ENCODE measurements around the gene CCDC40. TPM values are rescaled to one million over a fixed set of nuclear protein-coding genes. Genes with fewer than 3 reads are reported as not detected.

Gene CCDC40
- total RNA-seq, 4 donors from 2014 or later = 2.8 to 54.5 (median 7.8) TPM

DNA sequence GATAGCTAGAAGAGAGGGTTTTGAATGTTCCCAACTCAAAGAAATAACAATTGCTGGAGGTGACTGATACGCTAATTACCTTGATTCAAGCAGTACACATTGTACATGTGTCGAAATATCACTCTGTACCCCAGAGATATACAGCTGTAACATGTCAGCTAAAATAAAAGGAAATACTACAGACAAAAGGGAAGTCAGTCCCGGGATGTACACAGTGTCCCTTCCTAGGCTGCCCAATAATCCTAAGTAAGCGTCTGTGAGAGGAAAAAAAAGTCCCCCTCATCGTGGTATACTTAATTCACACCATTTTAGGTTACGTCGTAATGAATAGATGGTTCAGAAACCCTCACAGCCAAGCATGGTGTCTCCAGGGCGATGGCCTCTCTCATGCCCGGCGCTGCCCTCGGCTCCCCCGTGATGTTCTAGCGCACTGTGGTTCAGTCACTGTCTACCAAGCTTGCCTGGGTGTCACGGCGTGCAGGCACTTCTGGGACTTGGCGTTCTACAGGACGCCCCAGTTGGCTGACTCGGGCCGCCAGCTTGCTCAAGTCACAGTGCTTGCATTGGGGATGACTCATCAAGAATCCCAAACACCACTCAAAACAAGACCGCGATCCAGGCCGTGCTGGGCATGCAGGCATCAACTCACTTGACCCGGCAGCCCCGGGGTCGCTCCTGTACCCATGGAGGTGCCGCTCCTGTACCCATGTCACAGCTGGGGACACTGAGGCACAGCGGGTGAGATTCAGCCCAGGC lies 27.6 kb downstream of the CCDC40 start:
- H3K4me3 ChIP-seq = no peak overlapping the region
- no peaks in the 10 kb centered on the region for H3K9me3 ChIP-seq
- TF ChIP-seq, protein P1, sequence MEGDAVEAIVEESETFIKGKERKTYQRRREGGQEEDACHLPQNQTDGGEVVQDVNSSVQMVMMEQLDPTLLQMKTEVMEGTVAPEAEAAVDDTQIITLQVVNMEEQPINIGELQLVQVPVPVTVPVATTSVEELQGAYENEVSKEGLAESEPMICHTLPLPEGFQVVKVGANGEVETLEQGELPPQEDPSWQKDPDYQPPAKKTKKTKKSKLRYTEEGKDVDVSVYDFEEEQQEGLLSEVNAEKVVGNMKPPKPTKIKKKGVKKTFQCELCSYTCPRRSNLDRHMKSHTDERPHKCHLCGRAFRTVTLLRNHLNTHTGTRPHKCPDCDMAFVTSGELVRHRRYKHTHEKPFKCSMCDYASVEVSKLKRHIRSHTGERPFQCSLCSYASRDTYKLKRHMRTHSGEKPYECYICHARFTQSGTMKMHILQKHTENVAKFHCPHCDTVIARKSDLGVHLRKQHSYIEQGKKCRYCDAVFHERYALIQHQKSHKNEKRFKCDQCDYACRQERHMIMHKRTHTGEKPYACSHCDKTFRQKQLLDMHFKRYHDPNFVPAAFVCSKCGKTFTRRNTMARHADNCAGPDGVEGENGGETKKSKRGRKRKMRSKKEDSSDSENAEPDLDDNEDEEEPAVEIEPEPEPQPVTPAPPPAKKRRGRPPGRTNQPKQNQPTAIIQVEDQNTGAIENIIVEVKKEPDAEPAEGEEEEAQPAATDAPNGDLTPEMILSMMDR (IDR thresholded peaks at IDR 0.05) = no peak
- TF ChIP-seq POLR2A (IDR thresholded peaks at IDR 0.05) = no peak
- H3K36me3 ChIP-seq = no peaks in the 10 kb centered on the region
- H3K27ac ChIP-seq = peak overlapping the region; percentile 43 to 77 (median 62)
- peak; percentile 26 to 78 (median 54) for DNase-seq
- no peaks in the 10 kb centered on the region for H3K27me3 ChIP-seq
- peaks cover 0 to 19% (median 0%) of the 10 kb centered on the region in 4 donors for H3K4me1 ChIP-seq

DNA sequence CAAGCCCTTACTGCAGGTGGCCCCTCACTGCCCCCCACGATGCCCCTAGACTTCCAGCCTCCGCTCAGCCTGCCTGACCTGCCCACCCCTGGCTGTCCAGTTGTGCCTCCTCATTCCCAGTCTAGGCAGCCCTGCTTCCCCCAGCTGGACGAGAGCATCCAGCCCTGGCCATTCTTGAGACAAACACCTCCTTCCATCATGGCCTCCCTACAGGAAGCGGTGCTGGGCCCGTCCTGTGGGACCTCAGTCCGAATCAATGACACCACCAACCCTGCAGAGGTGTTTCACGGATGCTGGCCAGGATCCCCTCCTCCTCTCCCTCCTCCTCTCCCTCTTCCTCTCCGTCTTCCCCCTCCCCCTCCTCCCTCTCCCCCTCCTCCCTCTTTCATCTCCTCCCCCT lies 28.3 kb downstream of the CCDC40 start:
- TF ChIP-seq, protein P1 (IDR thresholded peaks at IDR 0.05) = no peak
- no peak for TF ChIP-seq POLR2A (IDR thresholded peaks at IDR 0.05)
- DNase-seq = no peak
- Histone ChIP-seq H3K4me3 (no peak overlapping the region), H3K27me3 (no peaks in the 10 kb centered on the region), H3K9me3 (no peaks in the 10 kb centered on the region), H3K36me3 (no peaks in the 10 kb centered on the region), H3K27ac (peak overlapping the region; percentile 8 to 77 (median 56)), H3K4me1 (peaks cover 0 to 19% (median 0%) of the 10 kb centered on the region in 4 donors)

DNA sequence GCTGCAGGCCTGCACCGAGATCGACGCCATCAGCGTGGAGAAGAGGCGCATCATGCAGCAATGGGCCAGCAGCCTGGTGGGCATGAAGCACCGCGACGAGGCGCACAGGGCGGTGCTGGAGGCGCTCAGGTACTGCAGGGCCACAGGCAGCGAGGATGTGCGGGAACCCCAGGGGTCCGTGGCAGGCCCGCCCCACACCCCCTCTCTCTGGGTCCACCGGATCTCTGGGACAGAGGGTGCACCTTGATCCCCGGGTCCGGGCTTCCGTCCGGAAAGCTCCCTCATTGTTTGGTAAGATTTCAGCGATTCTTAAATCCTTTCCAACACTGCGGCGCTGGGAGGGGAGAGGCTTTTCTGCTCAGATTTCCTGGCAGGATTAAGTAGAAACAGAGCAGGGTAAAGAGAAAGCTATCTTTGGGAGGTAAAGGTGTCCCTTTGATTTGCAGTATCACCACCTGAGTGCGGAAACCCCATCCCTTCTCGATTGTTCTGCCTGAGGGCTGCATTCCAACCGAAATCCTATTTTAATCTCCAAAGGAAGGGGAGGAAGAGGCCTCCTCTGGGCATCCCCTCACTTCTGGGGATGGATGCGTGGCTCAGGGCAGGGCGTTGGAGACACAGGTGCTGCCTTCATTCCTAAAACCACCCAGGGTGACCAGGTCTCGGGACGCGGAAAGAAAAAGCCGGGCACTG lies 29.2 kb downstream of the CCDC40 start:
- no peak overlapping the region for H3K27ac ChIP-seq
- DNase-seq = no peak
- TF ChIP-seq POLR2A (IDR thresholded peaks at IDR 0.05) = no peak
- TF ChIP-seq, protein P1 (IDR thresholded peaks at IDR 0.05) = no peak

DNA sequence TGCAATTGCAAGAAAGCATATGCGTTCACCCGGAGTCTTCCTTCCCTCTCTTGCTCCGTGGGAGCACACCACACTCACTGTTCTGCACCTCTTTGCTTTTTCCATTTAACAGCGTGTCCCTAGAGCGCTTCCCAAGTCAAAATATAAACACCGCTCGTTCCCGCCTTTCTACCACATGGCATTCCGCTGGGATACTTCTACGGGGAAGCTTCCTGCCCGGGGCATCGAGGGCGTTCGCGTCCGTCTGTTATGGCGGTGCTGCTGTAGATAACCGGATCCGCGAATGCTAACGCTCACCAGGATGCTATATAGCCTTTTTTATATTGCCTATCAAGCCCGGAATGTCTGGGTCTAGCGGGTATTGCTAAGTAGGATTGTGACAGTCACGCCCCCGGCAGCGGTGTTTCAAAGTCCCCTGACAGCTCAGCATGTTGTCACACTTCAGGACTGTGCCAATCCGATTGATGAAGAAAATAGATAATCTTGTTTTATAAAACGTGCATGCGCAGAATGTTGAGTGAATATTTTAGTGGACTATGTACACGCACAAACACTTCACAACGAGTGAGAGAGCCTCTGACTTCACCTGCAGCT lies 31.0 kb downstream of the CCDC40 start:
- H3K36me3 ChIP-seq = no peaks in the 10 kb centered on the region
- H3K4me3 ChIP-seq = no peak overlapping the region
- DNase-seq = no peak
- no peaks in the 10 kb centered on the region for H3K9me3 ChIP-seq
- TF ChIP-seq POLR2A (IDR thresholded peaks at IDR 0.05) = no peak
- TF ChIP-seq, protein P1 (IDR thresholded peaks at IDR 0.05) = no peak
- H3K27me3 ChIP-seq = no peaks in the 10 kb centered on the region
- peaks cover 0 to 19% (median 0%) of the 10 kb centered on the region in 4 donors for H3K4me1 ChIP-seq
- no peak overlapping the region for H3K27ac ChIP-seq

More for the DNA sequence above, 29.2 kb downstream of the CCDC40 start:
- peaks cover 0 to 19% (median 0%) of the 10 kb centered on the region in 4 donors for H3K4me1 ChIP-seq
- no peaks in the 10 kb centered on the region for H3K9me3 ChIP-seq
- no peak overlapping the region for H3K4me3 ChIP-seq
- no peaks in the 10 kb centered on the region for H3K36me3 ChIP-seq
- H3K27me3 ChIP-seq = no peaks in the 10 kb centered on the region

DNA sequence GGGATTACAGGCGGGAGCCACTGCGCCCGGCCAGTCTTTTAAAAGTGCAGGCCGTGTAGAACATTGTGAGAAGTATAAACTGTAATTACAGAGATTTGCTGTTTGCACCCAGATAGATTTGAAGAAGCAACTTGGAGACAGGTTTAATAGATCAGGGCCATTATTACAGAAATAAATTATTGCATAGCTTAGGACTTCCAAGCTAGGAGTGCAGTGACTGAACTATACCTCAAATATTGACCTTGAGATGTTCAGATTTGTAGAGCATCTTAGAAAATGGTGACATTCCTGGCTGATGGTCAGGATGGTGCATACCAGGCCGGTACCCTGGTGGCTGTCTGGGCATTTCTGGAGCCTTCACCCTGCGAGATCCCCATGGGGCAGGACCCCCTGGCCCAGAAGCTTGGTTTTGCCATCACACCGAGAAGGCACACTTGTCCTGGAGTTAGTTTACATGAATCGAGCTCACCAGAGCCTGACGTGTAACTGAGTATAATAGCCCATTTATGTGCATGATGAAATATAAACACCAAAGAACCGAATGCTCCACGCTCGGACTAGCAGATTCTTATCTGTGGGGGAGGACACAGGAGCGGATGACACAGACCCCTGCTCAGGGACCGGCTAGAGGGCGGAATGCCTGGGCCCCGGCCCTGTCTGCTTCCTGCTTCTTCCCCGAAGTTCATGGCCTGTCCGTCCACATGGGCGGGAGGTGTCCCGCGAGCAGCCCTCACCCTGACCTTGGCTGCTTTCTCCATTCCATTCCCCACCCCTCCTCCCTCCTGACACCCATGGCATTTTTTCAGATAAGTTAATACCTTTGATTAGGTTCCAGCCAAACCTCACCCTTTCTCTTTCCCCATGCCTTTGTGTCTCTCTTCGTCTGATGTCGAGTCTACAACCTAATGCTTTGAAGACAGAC lies 32.1 kb downstream of the CCDC40 start:
- Histone ChIP-seq H3K9me3 (no peaks in the 10 kb centered on the region), H3K36me3 (no peaks in the 10 kb centered on the region), H3K27me3 (no peaks in the 10 kb centered on the region), H3K4me1 (peaks cover 0 to 15% (median 0%) of the 10 kb centered on the region in 4 donors), H3K4me3 (no peak overlapping the region), H3K27ac (peak overlapping the region; percentile 14 to 79 (median 46))
- TF ChIP-seq, protein P1 (IDR thresholded peaks at IDR 0.05) = no peak
- TF ChIP-seq POLR2A (IDR thresholded peaks at IDR 0.05) = no peak
- no peak for DNase-seq

Measured in Peyer's patch (tissue), 4 donors.